Measurements from ENCODE around the gene ITPR3. TPM values are rescaled to one million over a fixed set of nuclear protein-coding genes. Genes with fewer than 3 reads are reported as not detected.

ITPR3 gene
- total RNA-seq, 1 donor from 2014 or later, result 21.6 TPM

DNA sequence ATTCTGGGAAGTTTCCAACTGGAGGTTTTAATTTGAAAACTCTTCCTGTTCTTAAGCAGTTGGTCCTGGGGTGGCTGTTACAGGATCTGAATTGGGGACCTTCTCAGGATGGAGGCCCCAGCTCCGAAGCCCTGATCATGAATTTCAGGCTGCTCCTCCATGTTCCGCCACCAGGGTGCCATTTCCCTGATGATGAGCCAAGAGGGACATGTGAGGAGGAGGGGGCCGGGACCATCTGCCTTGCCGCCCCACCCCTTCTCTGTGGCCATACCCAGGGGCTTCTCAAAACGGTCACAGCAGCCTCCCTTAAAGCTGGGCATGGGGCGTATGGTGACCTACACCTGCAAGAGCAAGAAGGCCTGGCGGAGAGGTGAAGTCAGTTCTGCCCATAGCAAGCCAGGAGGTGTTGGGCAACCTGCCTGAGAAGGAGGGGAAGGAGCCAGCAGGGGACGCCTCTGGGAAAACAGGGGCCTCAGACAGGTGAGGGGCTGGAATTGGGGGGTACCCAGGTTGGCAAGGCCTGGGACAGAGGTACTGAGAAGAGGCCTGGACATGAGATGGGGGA lies 37.4 kb upstream of the ITPR3 start:
- no peaks in the 10 kb centered on the region for H3K9me3 Mint-ChIP-seq (ENCODE audit: unreplicated experiment)
- H3K27ac Mint-ChIP-seq (ENCODE audit: unreplicated experiment), result no peak overlapping the region
- H3K4me1 Mint-ChIP-seq (ENCODE audit: unreplicated experiment), result peaks cover 18% of the 10 kb centered on the region
- TF ChIP-seq, protein P1, sequence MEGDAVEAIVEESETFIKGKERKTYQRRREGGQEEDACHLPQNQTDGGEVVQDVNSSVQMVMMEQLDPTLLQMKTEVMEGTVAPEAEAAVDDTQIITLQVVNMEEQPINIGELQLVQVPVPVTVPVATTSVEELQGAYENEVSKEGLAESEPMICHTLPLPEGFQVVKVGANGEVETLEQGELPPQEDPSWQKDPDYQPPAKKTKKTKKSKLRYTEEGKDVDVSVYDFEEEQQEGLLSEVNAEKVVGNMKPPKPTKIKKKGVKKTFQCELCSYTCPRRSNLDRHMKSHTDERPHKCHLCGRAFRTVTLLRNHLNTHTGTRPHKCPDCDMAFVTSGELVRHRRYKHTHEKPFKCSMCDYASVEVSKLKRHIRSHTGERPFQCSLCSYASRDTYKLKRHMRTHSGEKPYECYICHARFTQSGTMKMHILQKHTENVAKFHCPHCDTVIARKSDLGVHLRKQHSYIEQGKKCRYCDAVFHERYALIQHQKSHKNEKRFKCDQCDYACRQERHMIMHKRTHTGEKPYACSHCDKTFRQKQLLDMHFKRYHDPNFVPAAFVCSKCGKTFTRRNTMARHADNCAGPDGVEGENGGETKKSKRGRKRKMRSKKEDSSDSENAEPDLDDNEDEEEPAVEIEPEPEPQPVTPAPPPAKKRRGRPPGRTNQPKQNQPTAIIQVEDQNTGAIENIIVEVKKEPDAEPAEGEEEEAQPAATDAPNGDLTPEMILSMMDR (IDR thresholded peaks at IDR 0.05), result peak; percentile 22
- H3K4me3 Mint-ChIP-seq (ENCODE audit: unreplicated experiment), result no peak overlapping the region
- H3K27me3 Mint-ChIP-seq (ENCODE audit: unreplicated experiment), result no peaks in the 10 kb centered on the region
- H3K36me3 Mint-ChIP-seq (ENCODE audit: unreplicated experiment), result no peaks in the 10 kb centered on the region
- no peak for DNase-seq (ENCODE audit: extremely low spot score, unreplicated experiment)

DNA sequence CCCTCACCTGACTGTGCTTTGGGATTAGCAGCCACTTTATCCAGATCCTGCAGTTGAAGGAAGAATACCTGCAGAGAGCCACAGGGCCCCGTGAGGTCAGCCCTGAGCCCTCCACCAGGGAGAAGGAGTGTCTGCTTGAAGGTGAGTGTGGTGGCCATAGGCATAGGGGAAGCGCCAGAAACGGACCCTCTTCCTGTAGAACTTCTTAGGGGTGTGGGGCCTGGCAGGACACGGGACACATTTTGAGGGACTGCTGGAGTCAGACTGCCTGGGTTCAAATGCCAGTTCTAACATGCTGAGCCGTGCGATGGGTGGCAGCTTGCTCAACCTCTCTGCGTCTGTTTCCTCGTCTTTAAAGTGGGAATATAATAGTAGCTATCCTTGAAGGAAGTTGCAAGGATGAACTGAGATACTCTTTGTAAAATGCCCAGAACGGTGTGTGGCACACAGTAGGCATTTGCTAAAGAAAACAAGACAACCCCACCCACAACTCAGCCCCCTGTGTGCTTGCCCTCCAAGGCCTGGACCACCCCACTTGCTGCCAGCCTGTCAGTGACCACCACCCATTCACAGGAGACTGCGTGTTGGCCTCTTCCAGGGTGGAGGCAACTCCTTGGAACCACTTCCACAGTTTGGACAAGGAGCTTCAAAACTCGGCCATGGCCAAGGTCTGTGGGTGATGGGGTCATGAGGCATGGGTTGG lies 36.3 kb upstream of the ITPR3 start:
- no peaks in the 10 kb centered on the region for H3K27me3 Mint-ChIP-seq (ENCODE audit: unreplicated experiment)
- peaks cover 13% of the 10 kb centered on the region for H3K4me1 Mint-ChIP-seq (ENCODE audit: unreplicated experiment)
- TF ChIP-seq, protein P1 (IDR thresholded peaks at IDR 0.05), result no peak
- no peak for DNase-seq (ENCODE audit: extremely low spot score, unreplicated experiment)
- no peaks in the 10 kb centered on the region for H3K9me3 Mint-ChIP-seq (ENCODE audit: unreplicated experiment)
- no peak overlapping the region for H3K4me3 Mint-ChIP-seq (ENCODE audit: unreplicated experiment)
- H3K36me3 Mint-ChIP-seq (ENCODE audit: unreplicated experiment), result no peaks in the 10 kb centered on the region
- H3K27ac Mint-ChIP-seq (ENCODE audit: unreplicated experiment), result no peak overlapping the region

DNA sequence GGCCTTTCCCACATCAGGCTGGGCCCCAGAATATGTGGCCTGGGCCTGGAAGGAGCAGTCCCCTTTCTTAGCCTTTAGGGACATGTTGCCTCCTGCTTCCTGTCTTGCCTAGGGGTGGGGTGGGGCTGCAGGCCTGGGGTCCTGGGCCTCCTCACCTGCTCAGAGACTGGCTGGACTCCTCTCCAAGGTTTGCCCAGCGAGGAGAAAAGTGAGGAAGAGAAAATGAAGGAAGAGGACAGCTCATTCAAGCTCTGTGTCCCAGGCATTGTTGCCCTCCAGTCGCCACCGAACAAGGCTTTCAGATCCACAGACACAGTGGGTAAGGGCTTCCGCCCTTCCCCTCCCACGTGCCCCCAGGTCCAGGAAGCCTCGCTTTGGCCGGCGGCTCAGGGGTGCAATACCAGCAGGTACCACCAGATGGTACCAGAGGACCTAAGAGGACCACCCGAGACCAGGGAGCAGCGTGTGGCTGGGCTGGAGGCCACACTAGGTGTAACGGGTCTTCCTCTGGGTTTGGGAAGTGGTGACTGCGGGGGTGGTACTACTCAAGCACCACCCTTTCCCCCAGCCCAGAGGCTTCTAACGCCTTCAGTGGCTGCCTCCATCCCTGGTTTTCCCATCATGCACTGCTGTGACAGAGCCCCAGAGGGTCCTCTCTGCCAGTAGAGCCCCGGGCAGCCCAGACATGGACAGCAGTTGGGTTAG lies 35.6 kb upstream of the ITPR3 start:
- TF ChIP-seq, protein P1 (IDR thresholded peaks at IDR 0.05), result peak; percentile 93

DNA sequence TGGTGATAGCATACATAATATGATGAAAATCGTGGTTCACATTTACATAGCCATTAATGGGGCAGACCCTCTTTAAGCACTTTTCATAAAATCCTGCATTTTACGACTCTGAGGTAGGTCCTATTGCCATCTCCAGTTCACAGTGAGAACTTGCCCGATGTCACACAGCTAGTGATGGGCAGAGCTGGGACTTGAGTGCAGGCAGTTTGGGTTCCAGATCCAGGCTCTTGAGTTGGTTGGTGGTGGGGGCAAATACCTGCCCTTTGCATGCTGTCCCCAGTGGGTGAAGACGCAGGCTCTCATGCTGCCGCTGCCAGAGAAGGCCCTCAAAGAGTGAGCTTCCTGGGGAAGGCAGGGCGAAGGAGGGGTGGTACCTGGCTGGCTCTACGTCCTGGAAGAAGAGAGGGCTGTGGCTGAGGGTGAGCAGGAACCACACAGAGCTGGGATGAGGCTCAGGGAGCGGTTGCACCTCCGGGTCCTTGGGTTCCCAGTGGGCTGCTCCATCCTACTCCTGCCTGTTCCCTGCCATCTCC lies 34.9 kb upstream of the ITPR3 start:
- DNase-seq (ENCODE audit: extremely low spot score, unreplicated experiment), result no peak
- Mint-ChIP-seq H3K27ac (ENCODE audit: unreplicated experiment) (no peak overlapping the region), H3K27me3 (ENCODE audit: unreplicated experiment) (no peaks in the 10 kb centered on the region), H3K4me3 (ENCODE audit: unreplicated experiment) (no peak overlapping the region), H3K9me3 (ENCODE audit: unreplicated experiment) (no peaks in the 10 kb centered on the region), H3K4me1 (ENCODE audit: unreplicated experiment) (peaks cover 19% of the 10 kb centered on the region), H3K36me3 (ENCODE audit: unreplicated experiment) (no peaks in the 10 kb centered on the region)
- TF ChIP-seq, protein P1 (IDR thresholded peaks at IDR 0.05), result no peak

More for the DNA sequence above, 35.6 kb upstream of the ITPR3 start:
- DNase-seq (ENCODE audit: extremely low spot score, unreplicated experiment), result peak; percentile 90
- no peaks in the 10 kb centered on the region for H3K36me3 Mint-ChIP-seq (ENCODE audit: unreplicated experiment)
- no peaks in the 10 kb centered on the region for H3K9me3 Mint-ChIP-seq (ENCODE audit: unreplicated experiment)
- peaks cover 15% of the 10 kb centered on the region for H3K4me1 Mint-ChIP-seq (ENCODE audit: unreplicated experiment)
- H3K27me3 Mint-ChIP-seq (ENCODE audit: unreplicated experiment), result no peaks in the 10 kb centered on the region
- H3K4me3 Mint-ChIP-seq (ENCODE audit: unreplicated experiment), result peak overlapping the region; percentile 18
- H3K27ac Mint-ChIP-seq (ENCODE audit: unreplicated experiment), result no peak overlapping the region

DNA sequence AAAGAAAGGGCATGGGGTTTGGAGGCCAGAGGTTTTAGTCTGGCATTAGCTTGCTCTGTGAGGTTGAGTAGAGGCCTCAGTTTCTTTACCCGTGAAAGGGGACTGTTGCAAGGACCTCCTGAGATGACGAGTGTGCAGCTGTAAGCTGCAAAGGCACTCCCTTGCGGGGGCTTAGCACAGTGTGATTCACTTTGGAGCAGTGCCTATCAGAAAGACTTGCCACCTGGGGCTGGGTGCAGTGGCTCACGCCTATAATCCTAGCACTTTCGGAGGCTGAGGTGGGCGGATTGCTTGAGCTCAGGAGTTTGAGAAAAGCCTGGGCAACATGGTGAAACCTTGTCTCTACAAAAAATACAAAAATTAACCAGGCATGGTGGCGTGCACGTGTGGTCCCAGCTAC lies 33.6 kb upstream of the ITPR3 start:
- Mint-ChIP-seq H3K36me3 (ENCODE audit: unreplicated experiment) (no peaks in the 10 kb centered on the region), H3K4me1 (ENCODE audit: unreplicated experiment) (peaks cover 21% of the 10 kb centered on the region), H3K4me3 (ENCODE audit: unreplicated experiment) (no peak overlapping the region), H3K27me3 (ENCODE audit: unreplicated experiment) (no peaks in the 10 kb centered on the region), H3K9me3 (ENCODE audit: unreplicated experiment) (no peaks in the 10 kb centered on the region), H3K27ac (ENCODE audit: unreplicated experiment) (no peak overlapping the region)
- TF ChIP-seq, protein P1 (IDR thresholded peaks at IDR 0.05), result no peak
- no peak for DNase-seq (ENCODE audit: extremely low spot score, unreplicated experiment)
